ENCODE measurements around the gene ERICH6. TPM values are rescaled to one million over a fixed set of nuclear protein-coding genes. Genes with fewer than 3 reads are reported as not detected.

Gene ERICH6
- total RNA-seq, 4 donors from 2014 or later, result 0.68 TPM; not detected in 3

GRCh38 chr3:150613034-150613433 lies 90.7 kb downstream of the ERICH6 start:
- Histone ChIP-seq H3K36me3 (peaks cover 15% of the 10 kb centered on the region), H3K4me3 (no peak overlapping the region), H3K4me1 (peaks cover 7% of the 10 kb centered on the region), H3K27ac (no peak overlapping the region), H3K27me3 (no peaks in the 10 kb centered on the region), H3K9me3 (no peaks in the 10 kb centered on the region)
- WGBS, result 91% methylated on average over 2 of the region's 2 CpGs
- no peak for TF ChIP-seq POLR2A (IDR thresholded peaks at IDR 0.05)
- TF ChIP-seq CTCF (IDR thresholded peaks at IDR 0.05), result no peak
- no peak for TF ChIP-seq EP300 (IDR thresholded peaks at IDR 0.05)
- no peak for TF ChIP-seq POLR2AphosphoS5 (IDR thresholded peaks at IDR 0.05)
- no peak for DNase-seq (ENCODE audit: low spot score in 2 of 2)

GRCh38 chr3:150612494-150612893 lies 91.2 kb downstream of the ERICH6 start:
- WGBS, result 93% methylated on average over 1 of the region's 1 CpG
- Histone ChIP-seq H3K27me3 (no peaks in the 10 kb centered on the region), H3K4me1 (peaks cover 7% of the 10 kb centered on the region), H3K27ac (no peak overlapping the region), H3K36me3 (peaks cover 15% of the 10 kb centered on the region), H3K4me3 (no peak overlapping the region), H3K9me3 (no peaks in the 10 kb centered on the region)
- no peak for DNase-seq (ENCODE audit: low spot score in 2 of 2)
- TF ChIP-seq POLR2AphosphoS5 (IDR thresholded peaks at IDR 0.05) (no peak), POLR2A (IDR thresholded peaks at IDR 0.05) (no peak), EP300 (IDR thresholded peaks at IDR 0.05) (no peak), CTCF (IDR thresholded peaks at IDR 0.05) (no peak)

- Histone ChIP-seq H3K9me3 (no peaks in the 10 kb centered on the region), H3K27ac (no peak overlapping the region), H3K4me3 (no peak overlapping the region), H3K4me1 (peaks cover 7% of the 10 kb centered on the region), H3K27me3 (no peaks in the 10 kb centered on the region), H3K36me3 (peaks cover 15% of the 10 kb centered on the region)
- no peak for DNase-seq (ENCODE audit: low spot score in 2 of 2)
- WGBS, result 97% methylated on average over 20 of the region's 34 CpGs
- no peak for TF ChIP-seq POLR2A (IDR thresholded peaks at IDR 0.05)
Measured at GRCh38 chr3:150611666-150612065, 92.1 kb downstream of the ERICH6 start.

GRCh38 chr3:150610785-150611184 lies 92.9 kb downstream of the ERICH6 start:
- H3K4me1 ChIP-seq, result peaks cover 11% of the 10 kb centered on the region
- TF ChIP-seq POLR2A (IDR thresholded peaks at IDR 0.05) (no peak), POLR2AphosphoS5 (IDR thresholded peaks at IDR 0.05) (no peak), EP300 (IDR thresholded peaks at IDR 0.05) (no peak), CTCF (IDR thresholded peaks at IDR 0.05) (no peak)

GRCh38 chr3:150609988-150610387 lies 93.7 kb downstream of the ERICH6 start:
- no peaks in the 10 kb centered on the region for H3K27me3 ChIP-seq
- no peak overlapping the region for H3K4me3 ChIP-seq
- H3K36me3 ChIP-seq, result peaks cover 15% of the 10 kb centered on the region
- TF ChIP-seq EP300 (IDR thresholded peaks at IDR 0.05), result no peak
- no peak for TF ChIP-seq CTCF (IDR thresholded peaks at IDR 0.05)
- peaks cover 15% of the 10 kb centered on the region for H3K4me1 ChIP-seq
- WGBS, result 0% methylated on average over 1 of the region's 1 CpG
- no peak overlapping the region for H3K27ac ChIP-seq
- no peak for DNase-seq (ENCODE audit: low spot score in 2 of 2)
- H3K9me3 ChIP-seq, result no peaks in the 10 kb centered on the region

More at GRCh38 chr3:150610785-150611184, 92.9 kb downstream of the ERICH6 start:
- Histone ChIP-seq H3K27ac (no peak overlapping the region), H3K36me3 (peaks cover 15% of the 10 kb centered on the region), H3K9me3 (no peaks in the 10 kb centered on the region), H3K27me3 (no peaks in the 10 kb centered on the region), H3K4me3 (no peak overlapping the region)
- 26% methylated on average over 1 of the region's 1 CpG for WGBS
- no peak for DNase-seq (ENCODE audit: low spot score in 2 of 2)

Other genes with a start within 250 kb of the ERICH6 start
- gene SERP1, start 157.4 kb downstream of the ERICH6 start, total RNA-seq, result 100 to 1,000 TPM in 3 of 4 donors, 10 to 100 TPM in 1; 84.2 to 149 (median 120) TPM
- 100 to 1,000 TPM; 149 to 222 (median 194) TPM for gene EIF2A, start 157.1 kb downstream of the ERICH6 start, total RNA-seq
- 10 to 100 TPM; 49.2 to 97.2 (median 75.3) TPM for gene SELENOT, start 100.6 kb downstream of the ERICH6 start, total RNA-seq
- gene SIAH2, start 59.2 kb upstream of the ERICH6 start, total RNA-seq, result 10 to 100 TPM; 49.5 to 95.7 (median 81.3) TPM
- gene MINDY4B, start 201.5 kb upstream of the ERICH6 start, total RNA-seq, result not detected